ENCODE results near the gene ENG. TPM values are rescaled to one million over a fixed set of nuclear protein-coding genes. Genes with fewer than 3 reads are reported as not detected.
"Not testable (repeated sequence)": the region's sequence is repeated elsewhere in the genome, so short reads cannot be mapped to it uniquely, and the experiment has no call there.

The ENG gene
- total RNA-seq, 4 donors from 2014 or later, result 14.0 to 256 (median 50.3) TPM

- no peak overlapping the region for H3K4me3 ChIP-seq
- H3K27me3 ChIP-seq, result no peaks in the 10 kb centered on the region
- intact Hi-C loops (cut with DNase I; ENCODE audit: low total_unique reads), result no loop called here
- peak overlapping the region; percentile 19 to 21 for H3K27ac ChIP-seq
- H3K36me3 ChIP-seq, result no peaks in the 10 kb centered on the region
- DNase-seq, result no peak
- TF ChIP-seq POLR2A (IDR thresholded peaks at IDR 0.05) (no peak), CTCF (IDR thresholded peaks at IDR 0.05) (no peak)
- H3K4me1 ChIP-seq, result peaks cover 4 to 23% of the 10 kb centered on the region in 2 donors
- H3K9me3 ChIP-seq, result no peaks in the 10 kb centered on the region
Observed at GRCh38 chr9:127841087-127841835, 13.2 kb downstream of the ENG start.

- TF ChIP-seq POLR2A (IDR thresholded peaks at IDR 0.05), result peak in 1 of 2 donors; percentile 25
- TF ChIP-seq CTCF (IDR thresholded peaks at IDR 0.05), result no peak
- Histone ChIP-seq H3K36me3 (no peaks in the 10 kb centered on the region), H3K4me1 (peaks cover 12 to 41% of the 10 kb centered on the region in 2 donors), H3K4me3 (no peak overlapping the region), H3K9me3 (no peaks in the 10 kb centered on the region), H3K27ac (peak overlapping the region; percentile 85 to 86), H3K27me3 (no peaks in the 10 kb centered on the region)
- DNase-seq, result peak; percentile 73 to 86
- intact Hi-C loops (cut with DNase I; ENCODE audit: low total_unique reads), result no loop called here
Observed at GRCh38 chr9:127838375-127839078, 15.9 kb downstream of the ENG start.

GRCh38 chr9:127837346-127837745 lies 17.1 kb downstream of the ENG start:
- Histone ChIP-seq H3K4me1 (peaks cover 12 to 41% of the 10 kb centered on the region in 2 donors), H3K27ac (peak overlapping the region; percentile 85 to 86)
- DNase-seq, result no peak

GRCh38 chr9:127836561-127836960 lies 17.9 kb downstream of the ENG start:
- H3K27me3 ChIP-seq; intact Hi-C loops (cut with DNase I; ENCODE audit: low total_unique reads); DNase-seq; H3K9me3 ChIP-seq; H3K4me3 ChIP-seq; H3K36me3 ChIP-seq: not testable (repeated sequence)
- Histone ChIP-seq H3K27ac (peak overlapping the region; percentile 85 to 86), H3K4me1 (peaks cover 12 to 41% of the 10 kb centered on the region in 2 donors)

More at GRCh38 chr9:127837346-127837745, 17.1 kb downstream of the ENG start:
- TF ChIP-seq POLR2A (IDR thresholded peaks at IDR 0.05), result no peak
- no peak for TF ChIP-seq CTCF (IDR thresholded peaks at IDR 0.05)
- Histone ChIP-seq H3K4me3 (no peak overlapping the region), H3K9me3 (no peaks in the 10 kb centered on the region), H3K36me3 (no peaks in the 10 kb centered on the region), H3K27me3 (no peaks in the 10 kb centered on the region)
- intact Hi-C loops (cut with DNase I; ENCODE audit: low total_unique reads), result no loop called here

- TF ChIP-seq POLR2A (IDR thresholded peaks at IDR 0.05) (no peak), CTCF (IDR thresholded peaks at IDR 0.05) (no peak)
- Histone ChIP-seq H3K36me3 (no peaks in the 10 kb centered on the region), H3K4me1 (peaks cover 12 to 41% of the 10 kb centered on the region in 2 donors), H3K27me3 (no peaks in the 10 kb centered on the region), H3K9me3 (no peaks in the 10 kb centered on the region), H3K4me3 (no peak overlapping the region), H3K27ac (peak overlapping the region; percentile 85 to 86)
- peak; percentile 60 to 72 for DNase-seq
- intact Hi-C loops (cut with DNase I; ENCODE audit: low total_unique reads), result no loop called here
Observed at GRCh38 chr9:127835991-127836516, 18.4 kb downstream of the ENG start.
